KMS-11 (cell line): ENCODE measurements around the gene COPS3.

Experiments
- H2AFZ ChIP-seq: fragments of 200-600 bp; sonication (generic); 2 replicates; pipeline ENCODE4 v1.6.1; 2016; ENCODE audit warnings: antibody characterized with exemption, mixed run types, low read depth
- H3K27ac ChIP-seq: fragments of 200-600 bp; sonication (generic); 2 replicates; pipeline ENCODE4 v1.6.1; 2016; ENCODE audit warnings: mild to moderate bottlenecking, mixed run types
- H3K27me3 ChIP-seq: fragments of 200-600 bp; sonication (generic); 2 replicates; pipeline ENCODE4 v1.6.1; 2017; ENCODE audit warnings: mild to moderate bottlenecking, low read depth, mixed run types, moderate library complexity; ENCODE audit not compliant: insufficient read depth
- H3K36me3 ChIP-seq: fragments of 200-600 bp; sonication (generic); 2 replicates; pipeline ENCODE4 v1.6.1; 2017; ENCODE audit warnings: mild to moderate bottlenecking, mixed run types; ENCODE audit not compliant: insufficient read depth
- H3K4me1 ChIP-seq: fragments of 200-600 bp; sonication (generic); 2 replicates; pipeline ENCODE4 v1.6.1; 2016; ENCODE audit warnings: mild to moderate bottlenecking, low read depth, mixed run types; ENCODE audit not compliant: poor library complexity, severe bottlenecking
- H3K4me2 ChIP-seq: fragments of 200-600 bp; sonication (generic); 2 replicates; pipeline ENCODE4 v1.7.0; 2016; ENCODE audit warnings: mild to moderate bottlenecking, mixed run types
- H3K4me3 ChIP-seq: fragments of 200-600 bp; sonication (generic); IDR thresholded peaks from 2 replicates; pipeline ENCODE4 v1.6.1; 2017; ENCODE audit warnings: low read depth, low read length, mixed read lengths; ENCODE audit not compliant: insufficient read depth
- H3K79me2 ChIP-seq: fragments of 200-600 bp; sonication (generic); 2 replicates; pipeline ENCODE4 v1.6.1; 2016; ENCODE audit warnings: low read depth, mixed run types; ENCODE audit not compliant: insufficient read depth
- H3K9ac ChIP-seq: fragments of 200-600 bp; sonication (generic); 2 replicates; pipeline ENCODE4 v1.6.1; 2016; ENCODE audit warnings: mild to moderate bottlenecking, mixed run types
- H4K20me1 ChIP-seq: fragments of 200-600 bp; sonication (generic); 2 replicates; pipeline ENCODE4 v1.6.1; 2016; ENCODE audit warnings: mild to moderate bottlenecking, mixed run types; ENCODE audit not compliant: insufficient read depth
- CTCF ChIP-seq: fragments of 200-600 bp; sonication (generic); conservative IDR thresholded peaks from 2 replicates; pipeline ENCODE4 v1.6.1; 2017; ENCODE audit warnings: low read depth, mild to moderate bottlenecking, antibody characterized with exemption, low read length, moderate library complexity, mixed read lengths

The COPS3 gene

GRCh38 chr17:17223736-17224135 is 57.3 kb downstream of the COPS3 start:
- Histone ChIP-seq H3K27me3 (no peaks in the 10 kb centered on the region), H3K27ac (no peak overlapping the region), H3K79me2 (no peaks in the 10 kb centered on the region), H3K36me3 (peaks cover 5% of the 10 kb centered on the region; the same call in 1 of the 2 replicates), H3K4me2 (no peak overlapping the region), H3K9ac (no peak overlapping the region), H3K4me1 (no peaks in the 10 kb centered on the region), H4K20me1 (no peaks in the 10 kb centered on the region), H3K4me3 (no peak overlapping the region), H2AFZ (no peak overlapping the region)
- TF ChIP-seq CTCF = no peak

- Histone ChIP-seq H3K4me3 (no peak overlapping the region), H3K9ac (no peak overlapping the region), H3K79me2 (no peaks in the 10 kb centered on the region), H3K27me3 (no peaks in the 10 kb centered on the region), H4K20me1 (no peaks in the 10 kb centered on the region), H3K4me1 (no peaks in the 10 kb centered on the region), H2AFZ (no peak overlapping the region), H3K27ac (no peak overlapping the region), H3K4me2 (no peak overlapping the region), H3K36me3 (peaks cover 5% of the 10 kb centered on the region; the same call in 1 of the 2 replicates)
- TF ChIP-seq CTCF = no peak
Observed at GRCh38 chr17:17221329-17221728, 59.7 kb downstream of the COPS3 start.

- no peak overlapping the region for H3K27ac ChIP-seq
- H3K79me2 ChIP-seq = no peaks in the 10 kb centered on the region
- no peaks in the 10 kb centered on the region for H3K36me3 ChIP-seq
- no peaks in the 10 kb centered on the region for H4K20me1 ChIP-seq
- no peak overlapping the region for H3K4me2 ChIP-seq
- no peak for TF ChIP-seq CTCF
- H3K9ac ChIP-seq = no peak overlapping the region
- H2AFZ ChIP-seq = no peak overlapping the region
- H3K27me3 ChIP-seq = no peaks in the 10 kb centered on the region
- no peak overlapping the region for H3K4me3 ChIP-seq
- no peaks in the 10 kb centered on the region for H3K4me1 ChIP-seq
Observed at GRCh38 chr17:17220529-17220928, 60.5 kb downstream of the COPS3 start.

GRCh38 chr17:17217995-17218394 is 63.1 kb downstream of the COPS3 start:
- no peak overlapping the region for H3K9ac ChIP-seq
- no peak overlapping the region for H3K4me3 ChIP-seq
- no peaks in the 10 kb centered on the region for H3K79me2 ChIP-seq
- no peak for TF ChIP-seq CTCF
- H4K20me1 ChIP-seq = no peaks in the 10 kb centered on the region
- no peaks in the 10 kb centered on the region for H3K36me3 ChIP-seq
- H3K4me1 ChIP-seq = no peaks in the 10 kb centered on the region
- no peaks in the 10 kb centered on the region for H3K27me3 ChIP-seq
- H2AFZ ChIP-seq = no peak overlapping the region
- H3K27ac ChIP-seq = no peak overlapping the region
- H3K4me2 ChIP-seq = no peak overlapping the region

GRCh38 chr17:17216776-17217175 is 64.3 kb downstream of the COPS3 start:
- Histone ChIP-seq H4K20me1 (no peaks in the 10 kb centered on the region), H3K4me1 (no peaks in the 10 kb centered on the region), H3K27me3 (no peaks in the 10 kb centered on the region), H3K4me3 (no peak overlapping the region), H3K9ac (no peak overlapping the region), H3K4me2 (no peak overlapping the region), H3K36me3 (no peaks in the 10 kb centered on the region), H3K27ac (no peak overlapping the region), H3K79me2 (no peaks in the 10 kb centered on the region), H2AFZ (no peak overlapping the region)
- TF ChIP-seq CTCF = no peak
